ENCODE measurements around the gene JARID2.

Gene JARID2

GRCh38 chr6:15247500-15248450 lies 1.9 kb downstream of the JARID2 start:
- DNase-seq = no peak

- peak; percentile 39 for DNase-seq
These were observed 2.8 kb downstream of the JARID2 start for GRCh38 chr6:15248451-15249370.

GRCh38 chr6:15249371-15250019 lies 3.6 kb downstream of the JARID2 start:
- no peak for DNase-seq

- no peak for DNase-seq
These were observed 4.6 kb downstream of the JARID2 start for GRCh38 chr6:15250187-15251168.

GRCh38 chr6:15252195-15252594 lies 6.3 kb downstream of the JARID2 start:
- DNase-seq = no peak

GRCh38 chr6:15253203-15254022 lies 7.5 kb downstream of the JARID2 start:
- no peak for DNase-seq

- no peak for DNase-seq
These were observed 8.5 kb downstream of the JARID2 start for GRCh38 chr6:15254070-15254975.

- no peak for DNase-seq
These were observed 9.6 kb downstream of the JARID2 start for GRCh38 chr6:15255481-15255880.

GRCh38 chr6:15255909-15256395 lies 10.1 kb downstream of the JARID2 start:
- no peak for DNase-seq

- DNase-seq = no peak
These were observed 10.8 kb downstream of the JARID2 start for GRCh38 chr6:15256538-15257271.

GRCh38 chr6:15257357-15258132 lies 11.7 kb downstream of the JARID2 start:
- no peak for DNase-seq

GRCh38 chr6:15259766-15260098 lies 13.9 kb downstream of the JARID2 start:
- no peak for DNase-seq

- DNase-seq = no peak
These were observed 14.4 kb downstream of the JARID2 start for GRCh38 chr6:15260099-15260821.

GRCh38 chr6:15263780-15264374 lies 18.0 kb downstream of the JARID2 start:
- DNase-seq = no peak

GRCh38 chr6:15264412-15264811 lies 18.5 kb downstream of the JARID2 start:
- no peak for DNase-seq

GRCh38 chr6:15264902-15265761 lies 19.3 kb downstream of the JARID2 start:
- no peak for DNase-seq

All from NCI-H187 treated with DMSO at 0.1 percent for 48 hours (cell line).